ENCODE measurements around the gene TMEM38B.

TMEM38B gene

DNA sequence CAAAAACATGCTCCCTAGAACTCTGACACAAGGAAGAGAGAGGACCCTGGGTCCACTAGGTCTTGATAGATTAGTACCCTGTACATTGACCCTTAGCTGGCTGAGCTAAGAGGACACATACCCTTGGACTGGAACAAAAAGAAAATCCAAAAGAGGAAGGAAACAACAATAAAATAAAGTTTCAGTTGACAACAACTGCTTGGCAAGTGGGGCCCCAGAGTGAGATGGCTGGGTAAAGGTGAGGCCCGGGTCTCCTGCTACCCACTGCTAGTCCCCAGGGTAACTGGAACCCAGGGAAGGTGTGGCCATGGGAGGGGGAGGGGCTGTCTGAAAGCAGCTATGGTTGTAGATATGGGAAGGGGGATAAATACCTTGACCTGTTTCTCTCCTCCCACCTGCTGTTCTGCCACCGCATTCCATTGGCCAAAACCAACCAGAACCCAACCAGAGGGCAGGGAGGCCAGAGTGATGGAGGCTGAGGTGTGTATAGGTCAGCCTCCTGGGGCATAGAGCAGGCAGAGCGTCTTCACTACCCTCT, 20.4 kb upstream of the TMEM38B start:
- no peaks in the 10 kb centered on the region for H3K36me3 Mint-ChIP-seq (ENCODE audit: low read depth)

GRCh38 chr9:105676351-105676923, 17.9 kb upstream of the TMEM38B start:
- Mint-ChIP-seq H3K36me3 (ENCODE audit: low read depth) (no peaks in the 10 kb centered on the region), H3K27me3 (no peaks in the 10 kb centered on the region), H3K4me1 (ENCODE audit: low read depth) (no peaks in the 10 kb centered on the region), H3K27ac (no peak overlapping the region), H3K9me3 (no peaks in the 10 kb centered on the region), H3K4me3 (no peak overlapping the region)
- DNase-seq = no peak

More for the DNA sequence above, 20.4 kb upstream of the TMEM38B start:
- no peaks in the 10 kb centered on the region for H3K9me3 Mint-ChIP-seq
- peaks cover 3% of the 10 kb centered on the region for H3K27me3 Mint-ChIP-seq
- no peak overlapping the region for H3K27ac Mint-ChIP-seq
- H3K4me3 Mint-ChIP-seq = no peak overlapping the region
- no peak for DNase-seq
- H3K4me1 Mint-ChIP-seq (ENCODE audit: low read depth) = no peaks in the 10 kb centered on the region

GRCh38 chr9:105678163-105678562, 16.2 kb upstream of the TMEM38B start:
- Mint-ChIP-seq H3K27me3 (no peaks in the 10 kb centered on the region), H3K4me3 (no peak overlapping the region), H3K36me3 (ENCODE audit: low read depth) (no peaks in the 10 kb centered on the region), H3K9me3 (no peaks in the 10 kb centered on the region), H3K4me1 (ENCODE audit: low read depth) (no peaks in the 10 kb centered on the region), H3K27ac (no peak overlapping the region)
- no peak for DNase-seq

GRCh38 chr9:105678781-105679180, 15.6 kb upstream of the TMEM38B start:
- no peaks in the 10 kb centered on the region for H3K9me3 Mint-ChIP-seq
- no peaks in the 10 kb centered on the region for H3K4me1 Mint-ChIP-seq (ENCODE audit: low read depth)
- H3K36me3 Mint-ChIP-seq (ENCODE audit: low read depth) = no peaks in the 10 kb centered on the region
- no peak overlapping the region for H3K27ac Mint-ChIP-seq
- DNase-seq = no peak
- H3K4me3 Mint-ChIP-seq = no peak overlapping the region
- H3K27me3 Mint-ChIP-seq = no peaks in the 10 kb centered on the region

DNA sequence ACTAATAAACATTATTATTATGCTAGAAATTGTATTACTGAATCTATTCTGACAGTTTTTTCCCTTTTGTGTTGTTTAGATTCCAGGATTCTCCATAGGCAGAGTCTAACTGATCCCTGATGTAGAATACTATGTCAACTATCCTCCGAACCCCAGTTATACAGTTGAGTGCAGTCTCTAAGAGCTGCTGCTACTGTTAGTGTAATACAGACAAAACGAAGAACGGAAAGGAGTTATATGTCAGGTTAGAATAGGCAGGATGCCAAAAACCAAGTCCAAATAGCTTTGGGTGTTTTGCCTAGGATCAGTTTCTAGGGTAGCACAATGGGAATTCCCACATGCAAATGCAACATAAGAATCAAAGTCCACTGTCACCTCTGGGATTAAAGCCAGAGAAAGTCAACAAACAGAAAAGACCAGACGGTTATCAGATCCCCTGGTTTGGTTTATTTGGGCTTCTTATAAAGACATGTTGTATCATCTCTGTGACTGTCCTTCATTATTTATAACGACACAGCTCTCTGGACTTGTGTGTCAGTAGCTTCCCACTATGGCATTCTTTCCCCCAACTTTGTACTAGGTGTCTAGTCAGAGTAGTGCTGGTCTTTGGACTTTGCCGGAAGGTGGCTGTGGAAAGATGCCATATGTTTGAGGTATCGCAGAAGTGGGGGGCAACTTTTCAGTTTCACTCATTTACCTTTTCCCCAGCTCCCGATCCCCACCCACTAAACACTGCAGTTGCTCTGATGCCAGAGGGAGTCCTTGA, 14.9 kb upstream of the TMEM38B start:
- H3K27ac Mint-ChIP-seq = no peak overlapping the region
- H3K9me3 Mint-ChIP-seq = no peaks in the 10 kb centered on the region
- H3K36me3 Mint-ChIP-seq (ENCODE audit: low read depth) = no peaks in the 10 kb centered on the region
- DNase-seq = no peak
- H3K4me1 Mint-ChIP-seq (ENCODE audit: low read depth) = no peaks in the 10 kb centered on the region
- H3K4me3 Mint-ChIP-seq = no peak overlapping the region
- H3K27me3 Mint-ChIP-seq = no peaks in the 10 kb centered on the region

- no peak overlapping the region for H3K4me3 Mint-ChIP-seq
These were observed 13.0 kb upstream of the TMEM38B start for GRCh38 chr9:105681313-105681712.

GRCh38 chr9:105681724-105682123, 12.6 kb upstream of the TMEM38B start:
- Mint-ChIP-seq H3K9me3 (no peaks in the 10 kb centered on the region), H3K27me3 (no peaks in the 10 kb centered on the region), H3K4me3 (no peak overlapping the region), H3K36me3 (ENCODE audit: low read depth) (no peaks in the 10 kb centered on the region), H3K27ac (no peak overlapping the region), H3K4me1 (ENCODE audit: low read depth) (no peaks in the 10 kb centered on the region)
- no peak for DNase-seq

More at GRCh38 chr9:105681313-105681712, 13.0 kb upstream of the TMEM38B start:
- Mint-ChIP-seq H3K4me1 (ENCODE audit: low read depth) (no peaks in the 10 kb centered on the region), H3K27me3 (no peaks in the 10 kb centered on the region), H3K36me3 (ENCODE audit: low read depth) (no peaks in the 10 kb centered on the region), H3K9me3 (no peaks in the 10 kb centered on the region), H3K27ac (no peak overlapping the region)
- no peak for DNase-seq

GRCh38 chr9:105683688-105684275, 10.6 kb upstream of the TMEM38B start:
- DNase-seq = no peak
- peaks cover 12% of the 10 kb centered on the region for H3K27me3 Mint-ChIP-seq
- H3K36me3 Mint-ChIP-seq (ENCODE audit: low read depth) = no peaks in the 10 kb centered on the region
- no peaks in the 10 kb centered on the region for H3K4me1 Mint-ChIP-seq (ENCODE audit: low read depth)
- no peak overlapping the region for H3K27ac Mint-ChIP-seq
- no peak overlapping the region for H3K4me3 Mint-ChIP-seq
- no peaks in the 10 kb centered on the region for H3K9me3 Mint-ChIP-seq

DNA sequence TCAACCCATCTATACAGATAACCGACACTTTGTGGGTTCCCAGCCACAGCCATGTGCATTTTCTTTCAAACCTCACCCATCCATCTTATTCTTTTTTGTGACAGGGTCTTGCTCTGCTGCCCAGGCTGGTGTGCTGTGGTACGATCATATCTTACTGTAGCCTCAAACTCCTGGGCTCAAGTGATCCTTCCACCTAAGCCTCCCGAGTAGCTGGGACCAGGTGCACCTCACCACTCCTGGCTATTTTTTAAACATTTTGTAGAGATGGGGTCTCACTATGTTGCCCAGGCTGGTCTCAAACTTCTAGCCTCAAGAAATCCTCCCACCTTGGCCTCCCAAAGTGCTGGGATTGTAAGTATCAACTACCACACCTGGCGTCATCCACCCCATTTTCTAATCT, 7.4 kb upstream of the TMEM38B start:
- Mint-ChIP-seq H3K9me3 (no peaks in the 10 kb centered on the region), H3K4me3 (no peak overlapping the region), H3K27me3 (peaks cover 32% of the 10 kb centered on the region), H3K36me3 (ENCODE audit: low read depth) (no peaks in the 10 kb centered on the region), H3K27ac (no peak overlapping the region), H3K4me1 (ENCODE audit: low read depth) (no peaks in the 10 kb centered on the region)
- no peak for DNase-seq

GRCh38 chr9:105690742-105691141, 3.6 kb upstream of the TMEM38B start:
- Mint-ChIP-seq H3K4me1 (ENCODE audit: low read depth) (peaks cover 14% of the 10 kb centered on the region), H3K27ac (no peak overlapping the region), H3K9me3 (no peaks in the 10 kb centered on the region), H3K4me3 (no peak overlapping the region), H3K27me3 (peaks cover 47% of the 10 kb centered on the region), H3K36me3 (ENCODE audit: low read depth) (no peaks in the 10 kb centered on the region)
- DNase-seq = no peak

- Mint-ChIP-seq H3K4me3 (peak overlapping the region; percentile 85), H3K36me3 (ENCODE audit: low read depth) (peaks cover 2% of the 10 kb centered on the region), H3K9me3 (no peaks in the 10 kb centered on the region), H3K27me3 (peaks cover 34% of the 10 kb centered on the region), H3K27ac (peak overlapping the region; percentile 85), H3K4me1 (ENCODE audit: low read depth) (peaks cover 30% of the 10 kb centered on the region)
- no peak for DNase-seq
These were observed 729 bp upstream of the TMEM38B start for GRCh38 chr9:105693435-105694189.

GRCh38 chr9:105694848-105695581, 674 bp downstream of the TMEM38B start:
- H3K36me3 Mint-ChIP-seq (ENCODE audit: low read depth) = peaks cover 2% of the 10 kb centered on the region
- peaks cover 42% of the 10 kb centered on the region for H3K4me1 Mint-ChIP-seq (ENCODE audit: low read depth)
- H3K4me3 Mint-ChIP-seq = peak overlapping the region; percentile 85
- H3K9me3 Mint-ChIP-seq = no peaks in the 10 kb centered on the region
- H3K27ac Mint-ChIP-seq = peak overlapping the region; percentile 87
- DNase-seq = peak; percentile 81
- H3K27me3 Mint-ChIP-seq = peaks cover 26% of the 10 kb centered on the region

- H3K9me3 Mint-ChIP-seq = no peaks in the 10 kb centered on the region
- H3K4me3 Mint-ChIP-seq = no peak overlapping the region
- H3K4me1 Mint-ChIP-seq (ENCODE audit: low read depth) = peaks cover 54% of the 10 kb centered on the region
- no peak for DNase-seq
- no peak overlapping the region for H3K27ac Mint-ChIP-seq
- peaks cover 21% of the 10 kb centered on the region for H3K27me3 Mint-ChIP-seq
- H3K36me3 Mint-ChIP-seq (ENCODE audit: low read depth) = peaks cover 4% of the 10 kb centered on the region
These were observed 2.0 kb downstream of the TMEM38B start for GRCh38 chr9:105696219-105696793.

GRCh38 chr9:105697871-105698270, 3.5 kb downstream of the TMEM38B start:
- Mint-ChIP-seq H3K4me1 (ENCODE audit: low read depth) (peaks cover 57% of the 10 kb centered on the region), H3K9me3 (no peaks in the 10 kb centered on the region), H3K27me3 (peaks cover 8% of the 10 kb centered on the region), H3K4me3 (no peak overlapping the region), H3K36me3 (ENCODE audit: low read depth) (peaks cover 6% of the 10 kb centered on the region), H3K27ac (no peak overlapping the region)
- DNase-seq = no peak

All from activated T-cell treated with anti-CD3 and anti-CD28 coated beads, Interleukin-2, amount 50 U/mL, for 24 hours (primary cell).